ENCODE data around the gene CYBA.

GRCh38 chr16:88662843-88663606, 12.2 kb upstream of the CYBA start, which contains the start of gene MVD:
- TF ChIP-seq CTCF (conservative IDR thresholded peaks at IDR 0.05) (no peak), ZFX (IDR thresholded peaks at IDR 0.05) (peak; percentile 43; the same call in 1 of the 2 replicates)

Data from C4-2B (cell line).